Measurements from ENCODE around the gene RNF40. TPM values are rescaled to one million over a fixed set of nuclear protein-coding genes. Genes with fewer than 3 reads are reported as not detected.

Gene RNF40
- total RNA-seq, 1 donor from 2014 or later: 182 TPM

DNA sequence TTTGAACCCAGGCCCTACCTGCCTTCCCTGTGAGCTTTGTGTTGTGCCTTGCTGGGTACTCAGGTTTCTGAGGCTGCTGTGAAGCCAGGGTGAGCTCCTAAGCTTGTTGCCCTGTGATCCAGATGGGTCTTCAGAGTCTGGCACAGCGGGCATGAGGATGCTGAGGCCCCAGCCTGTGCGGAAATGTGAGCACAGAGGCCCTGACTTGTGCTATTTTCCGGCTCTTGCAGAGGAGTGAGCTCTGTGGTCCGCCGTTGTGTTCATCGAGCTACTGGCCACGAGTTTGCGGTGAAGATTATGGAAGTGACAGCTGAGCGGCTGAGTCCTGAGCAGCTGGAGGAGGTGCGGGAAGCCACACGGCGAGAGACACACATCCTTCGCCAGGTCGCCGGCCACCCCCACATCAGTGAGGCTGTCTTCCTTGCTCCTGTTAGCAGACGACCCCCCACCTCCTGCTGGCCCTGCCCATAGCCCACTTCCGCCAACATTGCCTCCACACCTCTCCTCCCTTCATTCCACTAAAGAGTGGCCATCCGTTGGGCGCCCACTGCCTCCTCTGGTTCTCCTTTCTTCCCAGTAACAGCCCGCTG lies 11.2 kb upstream of the RNF40 start:
- DNase-seq: no peak
- Mint-ChIP-seq H3K4me3 (ENCODE audit: unreplicated experiment) (no peak overlapping the region), H3K9me3 (ENCODE audit: unreplicated experiment) (peaks cover 8% of the 10 kb centered on the region), H3K27me3 (ENCODE audit: unreplicated experiment) (peaks cover 9% of the 10 kb centered on the region), H3K4me1 (ENCODE audit: low read depth, unreplicated experiment) (peaks cover 4% of the 10 kb centered on the region), H3K36me3 (ENCODE audit: unreplicated experiment) (no peaks in the 10 kb centered on the region), H3K27ac (ENCODE audit: unreplicated experiment) (peak overlapping the region; percentile 29)
- TF ChIP-seq, protein P1, sequence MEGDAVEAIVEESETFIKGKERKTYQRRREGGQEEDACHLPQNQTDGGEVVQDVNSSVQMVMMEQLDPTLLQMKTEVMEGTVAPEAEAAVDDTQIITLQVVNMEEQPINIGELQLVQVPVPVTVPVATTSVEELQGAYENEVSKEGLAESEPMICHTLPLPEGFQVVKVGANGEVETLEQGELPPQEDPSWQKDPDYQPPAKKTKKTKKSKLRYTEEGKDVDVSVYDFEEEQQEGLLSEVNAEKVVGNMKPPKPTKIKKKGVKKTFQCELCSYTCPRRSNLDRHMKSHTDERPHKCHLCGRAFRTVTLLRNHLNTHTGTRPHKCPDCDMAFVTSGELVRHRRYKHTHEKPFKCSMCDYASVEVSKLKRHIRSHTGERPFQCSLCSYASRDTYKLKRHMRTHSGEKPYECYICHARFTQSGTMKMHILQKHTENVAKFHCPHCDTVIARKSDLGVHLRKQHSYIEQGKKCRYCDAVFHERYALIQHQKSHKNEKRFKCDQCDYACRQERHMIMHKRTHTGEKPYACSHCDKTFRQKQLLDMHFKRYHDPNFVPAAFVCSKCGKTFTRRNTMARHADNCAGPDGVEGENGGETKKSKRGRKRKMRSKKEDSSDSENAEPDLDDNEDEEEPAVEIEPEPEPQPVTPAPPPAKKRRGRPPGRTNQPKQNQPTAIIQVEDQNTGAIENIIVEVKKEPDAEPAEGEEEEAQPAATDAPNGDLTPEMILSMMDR (IDR thresholded peaks at IDR 0.05; ENCODE audit: partially characterized antibody, unreplicated experiment): no peak

DNA sequence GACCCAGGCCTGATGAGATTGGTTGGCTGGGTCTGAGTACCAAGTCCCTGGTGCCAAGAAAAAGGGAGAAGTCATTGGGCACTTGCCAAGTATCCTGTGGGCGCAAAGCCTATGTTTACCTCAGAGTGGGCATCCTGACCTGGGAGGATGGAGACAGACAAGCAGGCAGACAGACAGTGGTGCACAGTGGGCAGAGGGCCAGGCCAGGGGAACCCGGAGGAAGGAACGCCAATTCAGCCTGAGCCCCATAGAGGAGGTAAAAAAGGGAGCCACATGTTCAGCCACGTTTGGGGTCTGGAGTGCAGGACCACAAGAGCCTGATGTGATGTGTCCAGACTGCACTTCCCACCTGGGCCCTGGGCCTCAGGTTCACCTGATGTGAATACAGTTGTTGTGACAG lies 8.5 kb upstream of the RNF40 start:
- H3K4me1 Mint-ChIP-seq (ENCODE audit: low read depth, unreplicated experiment): peaks cover 2% of the 10 kb centered on the region
- H3K27me3 Mint-ChIP-seq (ENCODE audit: unreplicated experiment): peaks cover 4% of the 10 kb centered on the region
- H3K9me3 Mint-ChIP-seq (ENCODE audit: unreplicated experiment): peaks cover 2% of the 10 kb centered on the region
- no peak for DNase-seq
- TF ChIP-seq, protein P1 (IDR thresholded peaks at IDR 0.05; ENCODE audit: partially characterized antibody, unreplicated experiment): no peak
- no peak overlapping the region for H3K4me3 Mint-ChIP-seq (ENCODE audit: unreplicated experiment)
- no peaks in the 10 kb centered on the region for H3K36me3 Mint-ChIP-seq (ENCODE audit: unreplicated experiment)
- no peak overlapping the region for H3K27ac Mint-ChIP-seq (ENCODE audit: unreplicated experiment)

DNA sequence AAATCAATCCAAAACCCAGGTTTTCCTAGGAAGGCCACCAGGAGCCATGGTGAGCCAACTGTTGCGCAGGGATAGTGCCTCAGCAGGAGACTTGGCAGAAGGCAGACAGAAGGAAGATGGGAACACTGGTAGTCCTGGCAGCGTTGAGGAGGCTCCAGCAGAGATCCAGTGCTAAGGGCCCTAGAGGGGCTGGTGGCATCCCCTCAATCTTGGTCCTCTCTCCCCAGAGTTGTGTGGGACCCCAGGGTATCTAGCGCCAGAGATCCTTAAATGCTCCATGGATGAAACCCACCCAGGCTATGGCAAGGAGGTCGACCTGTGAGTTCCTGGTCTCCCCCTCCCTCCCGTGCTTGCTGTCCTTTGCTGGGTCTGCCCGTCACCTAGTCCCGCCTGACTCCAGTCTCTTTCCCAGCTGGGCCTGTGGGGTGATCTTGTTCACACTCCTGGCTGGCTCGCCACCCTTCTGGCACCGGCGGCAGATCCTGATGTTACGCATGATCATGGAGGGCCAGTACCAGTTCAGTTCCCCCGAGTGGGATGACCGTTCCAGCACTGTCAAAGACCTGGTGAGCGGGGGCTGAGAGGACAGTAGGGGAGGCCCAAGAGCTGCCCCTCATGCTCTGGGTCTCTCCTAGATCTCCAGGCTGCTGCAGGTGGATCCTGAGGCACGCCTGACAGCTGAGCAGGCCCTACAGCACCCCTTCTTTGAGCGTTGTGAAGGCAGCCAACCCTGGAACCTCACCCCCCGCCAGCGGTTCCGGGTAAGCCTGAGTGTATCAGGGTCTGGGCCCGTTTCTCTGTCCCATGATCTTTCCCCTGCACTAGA lies 6.0 kb upstream of the RNF40 start:
- no peak overlapping the region for H3K4me3 Mint-ChIP-seq (ENCODE audit: unreplicated experiment)
- no peak overlapping the region for H3K27ac Mint-ChIP-seq (ENCODE audit: unreplicated experiment)
- peaks cover 6% of the 10 kb centered on the region for H3K4me1 Mint-ChIP-seq (ENCODE audit: low read depth, unreplicated experiment)
- TF ChIP-seq, protein P1 (IDR thresholded peaks at IDR 0.05; ENCODE audit: partially characterized antibody, unreplicated experiment): no peak
- H3K27me3 Mint-ChIP-seq (ENCODE audit: unreplicated experiment): peaks cover 7% of the 10 kb centered on the region
- DNase-seq: no peak
- peaks cover 6% of the 10 kb centered on the region for H3K36me3 Mint-ChIP-seq (ENCODE audit: unreplicated experiment)
- peaks cover 6% of the 10 kb centered on the region for H3K9me3 Mint-ChIP-seq (ENCODE audit: unreplicated experiment)

DNA sequence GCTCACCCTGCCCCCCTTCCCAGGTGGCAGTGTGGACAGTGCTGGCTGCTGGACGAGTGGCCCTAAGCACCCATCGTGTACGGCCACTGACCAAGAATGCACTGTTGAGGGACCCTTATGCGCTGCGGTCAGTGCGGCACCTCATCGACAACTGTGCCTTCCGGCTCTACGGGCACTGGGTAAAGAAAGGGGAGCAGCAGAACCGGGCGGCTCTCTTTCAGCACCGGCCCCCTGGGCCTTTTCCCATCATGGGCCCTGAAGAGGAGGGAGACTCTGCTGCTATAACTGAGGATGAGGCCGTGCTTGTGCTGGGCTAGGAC lies 5.4 kb upstream of the RNF40 start:
- Mint-ChIP-seq H3K27ac (ENCODE audit: unreplicated experiment) (no peak overlapping the region), H3K4me1 (ENCODE audit: low read depth, unreplicated experiment) (peaks cover 6% of the 10 kb centered on the region), H3K9me3 (ENCODE audit: unreplicated experiment) (peaks cover 4% of the 10 kb centered on the region), H3K27me3 (ENCODE audit: unreplicated experiment) (peaks cover 5% of the 10 kb centered on the region), H3K36me3 (ENCODE audit: unreplicated experiment) (peaks cover 6% of the 10 kb centered on the region), H3K4me3 (ENCODE audit: unreplicated experiment) (no peak overlapping the region)
- TF ChIP-seq, protein P1 (IDR thresholded peaks at IDR 0.05; ENCODE audit: partially characterized antibody, unreplicated experiment): no peak
- DNase-seq: no peak

DNA sequence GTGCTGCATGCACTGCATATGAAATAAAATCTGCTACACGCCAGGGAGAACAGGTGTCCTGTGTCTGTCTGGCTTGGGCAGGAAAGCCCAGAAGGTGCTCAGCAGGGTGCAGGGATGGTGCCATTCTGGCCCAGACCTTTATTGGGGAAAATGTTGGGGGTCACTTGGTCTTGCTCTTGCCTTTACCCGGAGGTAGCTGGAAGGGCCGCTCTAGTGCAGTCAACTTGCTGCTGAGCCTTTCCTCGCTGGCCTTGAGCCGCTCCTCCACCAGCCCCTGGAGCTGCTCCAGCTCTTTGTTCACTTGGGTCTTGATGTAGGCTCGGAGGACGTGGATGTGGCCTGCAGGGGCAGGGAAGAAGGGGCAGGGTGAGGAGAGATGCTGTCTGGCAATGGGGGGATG lies 4.8 kb upstream of the RNF40 start:
- Mint-ChIP-seq H3K27ac (ENCODE audit: unreplicated experiment) (no peak overlapping the region), H3K9me3 (ENCODE audit: unreplicated experiment) (peaks cover 4% of the 10 kb centered on the region), H3K4me1 (ENCODE audit: low read depth, unreplicated experiment) (peaks cover 6% of the 10 kb centered on the region), H3K36me3 (ENCODE audit: unreplicated experiment) (peaks cover 6% of the 10 kb centered on the region), H3K27me3 (ENCODE audit: unreplicated experiment) (peaks cover 5% of the 10 kb centered on the region), H3K4me3 (ENCODE audit: unreplicated experiment) (no peak overlapping the region)
- TF ChIP-seq, protein P1 (IDR thresholded peaks at IDR 0.05; ENCODE audit: partially characterized antibody, unreplicated experiment): no peak
- no peak for DNase-seq
